ENCODE data around the gene TBC1D5. TPM values are rescaled to one million over a fixed set of nuclear protein-coding genes. Genes with fewer than 3 reads are reported as not detected.

Gene TBC1D5
- total RNA-seq, 1 experiment from 2014 or later = 38.3 TPM

DNA sequence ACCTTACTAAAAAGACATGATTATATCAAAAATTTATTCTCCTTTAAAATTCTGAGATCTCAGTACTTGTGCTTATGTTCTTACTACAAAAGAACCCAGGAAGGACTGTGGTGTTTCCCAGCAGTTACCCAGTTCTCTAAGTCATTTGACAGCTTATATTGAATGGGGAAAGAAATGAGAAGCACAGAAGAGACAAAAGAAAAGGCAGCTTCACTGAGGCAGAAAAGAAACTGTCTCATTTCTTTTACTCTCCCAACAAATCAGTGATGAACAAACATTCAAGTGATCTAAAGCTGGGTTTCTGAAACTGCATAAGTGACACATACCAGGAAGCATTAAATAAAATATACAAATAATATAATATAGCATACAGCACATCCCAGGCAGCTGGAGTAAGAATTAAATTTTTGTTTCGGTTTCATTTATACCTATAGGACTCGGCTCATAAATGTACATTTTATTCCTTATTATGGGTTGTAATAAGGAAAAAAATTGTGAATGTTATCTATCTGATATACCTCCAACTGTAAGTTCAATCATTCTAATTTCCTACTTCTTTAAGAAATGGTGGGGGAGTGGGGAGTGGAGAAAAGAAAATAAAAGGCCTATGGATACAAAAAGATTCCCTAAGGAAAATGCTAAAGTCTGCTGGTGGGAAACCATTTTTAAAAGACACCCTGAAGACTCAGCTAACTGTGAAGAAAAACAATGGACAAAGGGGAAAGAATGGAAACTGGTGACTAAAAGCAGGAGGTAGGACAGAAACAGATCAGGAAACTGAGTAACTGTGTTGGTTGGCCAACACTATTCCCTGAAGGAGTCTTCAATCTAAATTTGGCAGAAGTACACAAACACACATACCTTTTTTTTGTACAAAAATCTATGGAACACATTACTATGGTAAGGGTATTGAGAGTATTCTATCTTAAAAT is 156.8 kb downstream of the TBC1D5 start:
- no peaks in the 10 kb centered on the region for H3K36me3 Mint-ChIP-seq (ENCODE audit: insufficient read depth, unreplicated experiment)
- DNase-seq = no peak
- intact Hi-C loops (cut with micrococcal nuclease; ENCODE audit: unreplicated experiment) = no loop called here
- no peak overlapping the region for H3K27ac Mint-ChIP-seq (ENCODE audit: unreplicated experiment)
- BruUV-seq (replicated peaks) = no TSS peak
- no peaks in the 10 kb centered on the region for H3K9me3 Mint-ChIP-seq (ENCODE audit: low read depth, unreplicated experiment)
- H3K4me1 Mint-ChIP-seq (ENCODE audit: low read depth, unreplicated experiment) = no peaks in the 10 kb centered on the region
- no peaks in the 10 kb centered on the region for H3K27me3 Mint-ChIP-seq (ENCODE audit: unreplicated experiment)
- CTCF ChIA-PET = interaction anchor here (0.6 to 1.2 kb wide), 2 partner anchors 20 to 41 kb away, joined by 3 read pairs; no protein-coding TSS in a partner anchor
- H3K4me3 Mint-ChIP-seq (ENCODE audit: low read depth, unreplicated experiment) = no peak overlapping the region
- TF ChIP-seq, protein P1, sequence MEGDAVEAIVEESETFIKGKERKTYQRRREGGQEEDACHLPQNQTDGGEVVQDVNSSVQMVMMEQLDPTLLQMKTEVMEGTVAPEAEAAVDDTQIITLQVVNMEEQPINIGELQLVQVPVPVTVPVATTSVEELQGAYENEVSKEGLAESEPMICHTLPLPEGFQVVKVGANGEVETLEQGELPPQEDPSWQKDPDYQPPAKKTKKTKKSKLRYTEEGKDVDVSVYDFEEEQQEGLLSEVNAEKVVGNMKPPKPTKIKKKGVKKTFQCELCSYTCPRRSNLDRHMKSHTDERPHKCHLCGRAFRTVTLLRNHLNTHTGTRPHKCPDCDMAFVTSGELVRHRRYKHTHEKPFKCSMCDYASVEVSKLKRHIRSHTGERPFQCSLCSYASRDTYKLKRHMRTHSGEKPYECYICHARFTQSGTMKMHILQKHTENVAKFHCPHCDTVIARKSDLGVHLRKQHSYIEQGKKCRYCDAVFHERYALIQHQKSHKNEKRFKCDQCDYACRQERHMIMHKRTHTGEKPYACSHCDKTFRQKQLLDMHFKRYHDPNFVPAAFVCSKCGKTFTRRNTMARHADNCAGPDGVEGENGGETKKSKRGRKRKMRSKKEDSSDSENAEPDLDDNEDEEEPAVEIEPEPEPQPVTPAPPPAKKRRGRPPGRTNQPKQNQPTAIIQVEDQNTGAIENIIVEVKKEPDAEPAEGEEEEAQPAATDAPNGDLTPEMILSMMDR (IDR thresholded peaks at IDR 0.05; ENCODE audit: unreplicated experiment) = no peak

DNA sequence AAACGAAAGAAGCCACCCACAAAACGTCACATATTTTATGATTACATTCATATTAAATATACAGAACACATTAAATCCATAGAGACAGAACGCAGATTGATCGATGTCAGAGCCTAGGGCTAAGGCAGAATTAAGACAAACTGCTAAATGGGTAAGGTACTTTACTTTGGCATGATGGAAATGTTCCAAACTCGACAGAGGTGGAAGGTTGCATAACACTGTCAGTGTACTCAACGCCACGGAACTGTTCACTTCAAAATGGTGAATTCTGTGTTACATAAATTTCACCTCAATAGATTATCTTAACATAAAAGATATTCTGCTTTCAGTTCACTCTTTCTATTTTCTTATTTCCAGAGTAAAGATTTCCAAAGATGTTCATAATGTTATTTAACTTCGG is 158.4 kb downstream of the TBC1D5 start:
- DNase-seq = no peak
- TF ChIP-seq, protein P1 (IDR thresholded peaks at IDR 0.05; ENCODE audit: unreplicated experiment) = no peak
- H3K36me3 Mint-ChIP-seq (ENCODE audit: insufficient read depth, unreplicated experiment) = no peaks in the 10 kb centered on the region
- no peak overlapping the region for H3K4me3 Mint-ChIP-seq (ENCODE audit: low read depth, unreplicated experiment)
- no TSS peak for BruUV-seq (replicated peaks)
- no peaks in the 10 kb centered on the region for H3K27me3 Mint-ChIP-seq (ENCODE audit: unreplicated experiment)
- intact Hi-C loops (cut with micrococcal nuclease; ENCODE audit: unreplicated experiment) = no loop called here
- H3K27ac Mint-ChIP-seq (ENCODE audit: unreplicated experiment) = no peak overlapping the region
- CTCF ChIA-PET = no interaction called here
- H3K9me3 Mint-ChIP-seq (ENCODE audit: low read depth, unreplicated experiment) = no peaks in the 10 kb centered on the region
- H3K4me1 Mint-ChIP-seq (ENCODE audit: low read depth, unreplicated experiment) = no peaks in the 10 kb centered on the region

DNA sequence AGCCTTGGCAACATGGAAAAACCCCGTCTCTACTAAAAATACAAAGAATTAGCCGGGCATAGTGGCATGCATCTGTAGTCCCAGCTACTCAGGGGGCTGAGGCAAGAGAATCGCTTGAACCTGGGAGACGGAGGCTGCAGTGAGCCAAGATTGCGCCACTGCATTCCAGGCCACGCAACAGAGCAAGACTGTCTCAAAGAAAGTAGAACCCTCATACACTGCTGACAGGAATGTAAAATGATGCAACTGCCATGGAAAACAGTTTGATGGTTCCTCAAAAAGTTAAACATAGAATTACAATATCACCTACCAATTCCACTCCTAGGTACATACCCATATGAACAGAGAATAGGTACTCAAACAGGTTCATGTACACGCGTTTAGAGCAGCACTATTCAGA is 158.9 kb downstream of the TBC1D5 start:
- Mint-ChIP-seq H3K27ac (ENCODE audit: unreplicated experiment) (no peak overlapping the region), H3K9me3 (ENCODE audit: low read depth, unreplicated experiment) (no peaks in the 10 kb centered on the region), H3K36me3 (ENCODE audit: insufficient read depth, unreplicated experiment) (no peaks in the 10 kb centered on the region), H3K4me3 (ENCODE audit: low read depth, unreplicated experiment) (no peak overlapping the region), H3K27me3 (ENCODE audit: unreplicated experiment) (no peaks in the 10 kb centered on the region), H3K4me1 (ENCODE audit: low read depth, unreplicated experiment) (no peaks in the 10 kb centered on the region)
- TF ChIP-seq, protein P1 (IDR thresholded peaks at IDR 0.05; ENCODE audit: unreplicated experiment) = no peak
- CTCF ChIA-PET = no interaction called here
- DNase-seq = no peak
- intact Hi-C loops (cut with micrococcal nuclease; ENCODE audit: unreplicated experiment) = no loop called here
- no TSS peak for BruUV-seq (replicated peaks)

DNA sequence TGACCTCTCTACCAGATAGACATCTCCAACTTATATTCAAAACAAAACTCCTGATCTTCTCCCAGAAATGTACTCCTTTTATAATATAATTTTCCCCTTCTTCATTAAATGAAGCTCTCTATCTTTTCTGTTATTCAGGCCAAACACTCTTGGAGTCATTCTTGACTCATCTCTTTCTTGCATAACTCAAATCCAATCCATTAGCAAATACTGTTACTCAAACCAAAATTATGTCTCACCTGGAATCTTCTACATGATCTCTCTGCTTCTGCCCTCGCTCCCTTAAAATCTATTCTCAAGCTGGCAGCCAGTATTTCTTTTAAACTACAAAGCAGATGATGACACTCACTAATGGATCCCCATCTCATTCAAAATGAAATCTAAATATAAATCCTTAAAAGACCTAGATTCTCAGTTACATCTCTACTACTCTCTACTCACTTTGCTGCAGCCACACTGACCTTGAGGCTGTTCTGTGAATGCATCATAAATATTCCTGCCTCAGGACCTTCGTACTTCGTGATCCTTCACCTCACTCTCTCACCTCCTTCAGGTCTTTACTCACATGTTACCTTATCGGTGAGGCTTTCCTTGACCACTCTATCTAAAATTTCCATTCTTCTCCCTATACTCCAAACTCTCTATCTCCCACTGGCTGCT is 160.9 kb downstream of the TBC1D5 start:
- H3K36me3 Mint-ChIP-seq (ENCODE audit: insufficient read depth, unreplicated experiment) = no peaks in the 10 kb centered on the region
- CTCF ChIA-PET = interaction anchor here (0.7 to 0.8 kb wide), 2 partner anchors 33 to 161 kb away, joined by 3 to 4 read pairs; no protein-coding TSS in a partner anchor
- no peaks in the 10 kb centered on the region for H3K9me3 Mint-ChIP-seq (ENCODE audit: low read depth, unreplicated experiment)
- no peak for DNase-seq
- no peaks in the 10 kb centered on the region for H3K4me1 Mint-ChIP-seq (ENCODE audit: low read depth, unreplicated experiment)
- no peak overlapping the region for H3K4me3 Mint-ChIP-seq (ENCODE audit: low read depth, unreplicated experiment)
- no peak overlapping the region for H3K27ac Mint-ChIP-seq (ENCODE audit: unreplicated experiment)
- intact Hi-C loops (cut with micrococcal nuclease; ENCODE audit: unreplicated experiment) = no loop called here
- H3K27me3 Mint-ChIP-seq (ENCODE audit: unreplicated experiment) = no peaks in the 10 kb centered on the region
- no TSS peak for BruUV-seq (replicated peaks)
- TF ChIP-seq, protein P1 (IDR thresholded peaks at IDR 0.05; ENCODE audit: unreplicated experiment) = no peak

Measured in Calu3 (cell line).